A673 (cell line): ENCODE results near the gene SULT2B1. TPM values are rescaled to one million over a fixed set of nuclear protein-coding genes. Genes with fewer than 3 reads are reported as not detected.
A peak's percentile ranks its signal among the peaks of the same experiment; 100 is the strongest.

ENCODE experiments used
- BruUV-seq: library from RNA; stranded (reverse); fragments of 400-500 nt; replicated peaks from 2 replicates; lab custom pipeline; 2021; lab: Mats Ljungman, UMichigan
- CTCF ChIA-PET: fragments of 300-600 bp; sonication (Branson Sonifier 250); formaldehyde crosslinking; loops from one replicate; lab custom pipeline; 2022; ENCODE audit warnings: antibody characterized with exemption; lab: Charles Lee
- POLR2A ChIA-PET: fragments of 300-600 bp; sonication (Branson Sonifier 250); formaldehyde crosslinking; loops from one replicate; lab custom pipeline; 2022; ENCODE audit warnings: antibody characterized with exemption; ENCODE audit not compliant: low non-redundant PET; lab: Charles Lee
- DNase-seq: peaks from one replicate; pipeline ENCODE4 v3.0.0-alpha.2; 2015; ENCODE audit warnings: low spot score
- H3K27ac ChIP-seq: fragments of 200-600 bp; sonication (generic); 2 replicates; pipeline ENCODE4 v1.5.1; 2016; ENCODE audit warnings: mixed run types, low read depth, mild to moderate bottlenecking, mixed read lengths, antibody characterized with exemption, low read length; ENCODE audit not compliant: poor library complexity, severe bottlenecking
- H3K27me3 ChIP-seq: fragments of 200-600 bp; sonication (generic); replicated peaks from 2 replicates; pipeline ENCODE4 v1.6.1; 2017; ENCODE audit warnings: mixed run types, low read depth, mild to moderate bottlenecking, mixed read lengths, antibody characterized with exemption, low read length; ENCODE audit not compliant: insufficient read depth, poor library complexity
- H3K36me3 ChIP-seq: fragments of 200-600 bp; sonication (generic); 2 replicates; pipeline ENCODE4 v1.6.1; 2016; ENCODE audit warnings: mixed run types, mild to moderate bottlenecking, mixed read lengths, antibody characterized with exemption, low read length; ENCODE audit not compliant: insufficient read depth, poor library complexity, severe bottlenecking
- H3K4me1 ChIP-seq: fragments of 200-600 bp; sonication (generic); 2 replicates; pipeline ENCODE4 v1.6.1; 2017; ENCODE audit warnings: mixed run types, mild to moderate bottlenecking, mixed read lengths, antibody characterized with exemption, low read length; ENCODE audit not compliant: insufficient read depth, poor library complexity, severe bottlenecking
- H3K4me3 ChIP-seq: fragments of 200-600 bp; sonication (generic); 2 replicates; pipeline ENCODE4 v1.5.1; 2016; ENCODE audit warnings: low read depth, mixed run types, mild to moderate bottlenecking, mixed read lengths, low read length; ENCODE audit not compliant: poor library complexity, severe bottlenecking
- H3K9me3 ChIP-seq: fragments of 200-600 bp; sonication (generic); 2 replicates; pipeline ENCODE4 v1.6.1; 2016; ENCODE audit warnings: mixed run types, low read depth, mild to moderate bottlenecking, mixed read lengths, antibody characterized with exemption, low read length; ENCODE audit not compliant: poor library complexity, severe bottlenecking
- CTCF ChIP-seq: fragments of 300-800, 200-600 bp; sonication (generic); conservative IDR thresholded peaks from 2 replicates; pipeline ENCODE4 v1.5.1; 2017; ENCODE audit warnings: low read depth, mild to moderate bottlenecking, antibody characterized with exemption, low read length, moderate library complexity, mixed read lengths
- EZH2 ChIP-seq: fragments of 200-600 bp; sonication (generic); IDR thresholded peaks from 2 replicates; pipeline ENCODE4 v1.6.1; 2017; ENCODE audit warnings: borderline replicate concordance, low read depth, mild to moderate bottlenecking, mixed read lengths, antibody characterized with exemption, low read length; ENCODE audit not compliant: poor library complexity, severe bottlenecking
- intact Hi-C: fragments of 100-400 bp; cut with micrococcal nuclease; formaldehyde crosslinking; loops from one replicate; pipeline ENCODE4 v1.10.0; 2022; ENCODE audit not compliant: unreplicated experiment
- total RNA-seq: library from RNA; stranded (reverse); gene quantifications from 2 replicates; pipeline ENCODE4 v1.2.3, GENCODE V29; 2021

SULT2B1 gene
- total RNA-seq, 1 experiment from 2014 or later: 0.60 TPM

DNA sequence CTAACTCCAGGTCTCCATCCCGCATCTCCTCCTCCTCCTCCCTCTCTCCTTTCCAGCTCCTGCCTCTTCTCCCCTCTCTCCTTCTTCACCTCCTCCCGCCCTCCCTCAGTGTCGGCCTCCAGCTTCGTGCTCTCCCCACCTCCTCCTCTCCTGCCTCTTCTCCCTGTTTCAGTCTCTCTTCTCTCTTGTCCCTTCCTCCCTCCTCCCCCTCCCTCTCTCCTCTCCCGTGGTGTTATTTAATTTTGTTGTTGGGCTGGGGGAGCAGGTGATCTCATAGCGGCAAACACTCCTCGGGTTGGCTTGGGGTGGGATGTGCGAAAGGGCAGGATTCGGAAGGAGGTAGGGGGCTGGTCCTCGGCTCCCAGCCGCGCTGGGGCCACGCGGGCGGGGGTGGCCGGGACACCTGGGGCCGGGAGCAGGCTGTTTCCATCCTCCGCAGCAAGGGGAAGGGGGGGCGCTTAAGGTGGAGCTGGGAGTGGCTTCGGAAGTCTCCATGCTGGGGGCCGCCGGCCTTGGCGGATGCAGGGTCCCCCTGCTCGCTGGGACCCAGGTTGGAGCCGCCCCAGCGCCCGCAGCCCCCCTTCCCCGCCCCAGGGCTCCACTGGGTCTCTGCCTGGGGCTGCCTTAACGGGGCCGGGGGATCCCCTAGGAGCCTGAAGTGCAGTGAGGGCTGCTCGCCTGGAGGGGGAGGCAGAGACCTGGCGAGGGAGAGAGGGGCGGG is 94.2 kb downstream of the SULT2B1 start, which contains the start of gene CA11:
TSS of gene CA11 (minus strand) at position 187 of the 721 bp plus-strand sequence. CDS start 555 bp downstream, outside the sequence.
- peak; percentile 97 for DNase-seq
- Histone ChIP-seq H3K4me3 (peak within 1 kb of the TSS; percentile 62), H3K9me3 (no peaks in the 10 kb centered on the region), H3K27ac (peak within 1 kb of the TSS; percentile 77), H3K27me3 (no peaks in the 10 kb centered on the region), H3K4me1 (peaks cover 26% of the 10 kb centered on the region), H3K36me3 (no peaks in the 10 kb centered on the region)
- no TSS peak for BruUV-seq
- CTCF ChIA-PET: interaction anchor here (0.6 to 1.8 kb wide), 5 partner anchors 68 to 324 kb away, joined by 3 to 8 read pairs (median 4); no protein-coding TSS in a partner anchor
- POLR2A ChIA-PET: no interaction called here
- intact Hi-C loops: loop anchor here (5.0 to 10.0 kb wide), 4 partner anchors 66 to 319 kb away; partner anchors contain the start of genes FTL and HSD17B14
- no peak for TF ChIP-seq EZH2
- TF ChIP-seq CTCF: peak; percentile 94

DNA sequence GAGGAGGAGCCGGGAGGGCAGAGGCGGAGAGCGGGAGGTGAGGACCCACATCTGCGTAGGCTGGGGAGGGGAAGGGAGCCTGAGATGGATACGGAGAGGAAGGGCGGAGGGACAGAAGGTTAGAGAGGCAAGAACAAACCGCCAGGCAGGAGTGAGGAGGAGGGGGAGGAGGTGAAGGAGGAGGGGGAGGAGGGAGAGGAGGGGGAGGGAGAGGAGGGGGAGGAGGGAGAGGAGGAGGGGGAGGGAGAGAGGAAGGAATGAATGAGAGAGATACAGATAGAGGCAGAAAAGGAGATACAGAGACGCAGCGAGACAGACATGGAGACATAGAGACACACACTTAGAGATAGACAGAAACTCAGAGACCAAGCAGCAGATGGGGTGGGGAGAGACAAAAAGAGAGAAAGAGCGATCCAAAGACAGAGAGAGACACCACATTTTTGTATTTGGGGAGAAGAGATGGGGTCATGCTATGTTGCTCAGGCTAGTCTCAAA is 94.8 kb downstream of the SULT2B1 start:
- Histone ChIP-seq H3K4me3 (peak overlapping the region; percentile 62), H3K27ac (peak overlapping the region; percentile 77), H3K9me3 (no peaks in the 10 kb centered on the region), H3K36me3 (no peaks in the 10 kb centered on the region), H3K4me1 (peaks cover 26% of the 10 kb centered on the region), H3K27me3 (no peaks in the 10 kb centered on the region)
- DNase-seq: no peak
- TF ChIP-seq EZH2 (no peak), CTCF (no peak)
- intact Hi-C loops: loop anchor here (5.0 to 10.0 kb wide), 4 partner anchors 66 to 318 kb away; partner anchors contain the start of genes FTL and HSD17B14
- no TSS peak for BruUV-seq
- ChIA-PET POLR2A (no interaction called here), CTCF (no interaction called here)

DNA sequence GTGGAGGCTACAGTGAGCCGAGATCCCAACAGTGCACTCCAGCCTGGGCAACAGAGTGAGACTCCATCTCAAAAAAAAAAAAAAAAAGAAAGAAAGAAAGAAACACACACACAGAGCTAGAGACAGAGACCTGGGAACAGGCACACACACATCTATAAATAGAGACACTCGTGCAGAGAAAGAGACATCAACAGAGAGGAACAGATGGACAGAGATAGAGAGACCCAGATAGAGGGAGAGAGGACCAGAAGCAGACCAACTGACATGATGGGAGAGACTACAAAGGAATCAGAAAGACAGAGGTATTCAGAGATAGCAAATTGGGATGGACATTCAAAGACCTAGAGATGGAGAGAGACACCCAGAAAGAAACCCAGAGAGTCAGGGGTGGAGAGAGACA is 96.2 kb downstream of the SULT2B1 start:
- CTCF ChIA-PET: no interaction called here
- H3K9me3 ChIP-seq: no peaks in the 10 kb centered on the region
- intact Hi-C loops: loop anchor here (5.0 to 10.0 kb wide), 4 partner anchors 64 to 317 kb away; partner anchors contain the start of genes FTL and HSD17B14

More for the DNA sequence above, 96.2 kb downstream of the SULT2B1 start:
- POLR2A ChIA-PET: no interaction called here
- Histone ChIP-seq H3K4me3 (no peak overlapping the region), H3K36me3 (no peaks in the 10 kb centered on the region), H3K27ac (no peak overlapping the region), H3K27me3 (no peaks in the 10 kb centered on the region), H3K4me1 (peaks cover 26% of the 10 kb centered on the region)
- TF ChIP-seq EZH2: no peak
- no peak for TF ChIP-seq CTCF
- no TSS peak for BruUV-seq
- no peak for DNase-seq

Other genes with a start within 250 kb of the SULT2B1 start
- gene EMP3, start 226.6 kb upstream of the SULT2B1 start, total RNA-seq: 170 and 187 TPM in 2 replicates
- gene TMEM143, start 188.2 kb upstream of the SULT2B1 start, total RNA-seq: 7.5 and 7.9 TPM in 2 replicates
- 0.50 TPM in 1 of 2 replicates, not detected in the other for gene SYNGR4, start 187.8 kb upstream of the SULT2B1 start, total RNA-seq
- 197 and 200 TPM in 2 replicates for gene KDELR1, start 160.6 kb upstream of the SULT2B1 start, total RNA-seq
- 10.4 and 11.4 TPM in 2 replicates for gene GRIN2D, start 158.5 kb upstream of the SULT2B1 start, total RNA-seq
- 86.4 and 109 TPM in 2 replicates for gene GRWD1, start 106.2 kb upstream of the SULT2B1 start, total RNA-seq
- gene KCNJ14, start 96.6 kb upstream of the SULT2B1 start, total RNA-seq: 6.5 and 7.0 TPM in 2 replicates
- 120 and 125 TPM in 2 replicates for gene CYTH2, start 82.8 kb upstream of the SULT2B1 start, total RNA-seq
- gene LMTK3, start 40.3 kb upstream of the SULT2B1 start, total RNA-seq: 0.52 and 1.0 TPM in 2 replicates
- not detected in 2 replicates for gene SPACA4, start 54.6 kb downstream of the SULT2B1 start, total RNA-seq
- gene FAM83E, start 62.9 kb downstream of the SULT2B1 start, total RNA-seq: 5.5 and 6.1 TPM in 2 replicates
- gene RPL18, start 67.0 kb downstream of the SULT2B1 start, total RNA-seq: 1,417 and 1,448 TPM in 2 replicates
- 38.8 and 43.0 TPM in 2 replicates for gene SPHK2, start 67.3 kb downstream of the SULT2B1 start, total RNA-seq
- gene DBP, start 85.2 kb downstream of the SULT2B1 start, total RNA-seq: 14.2 and 22.1 TPM in 2 replicates
- gene CA11, start 94.0 kb downstream of the SULT2B1 start, total RNA-seq: 36.8 and 38.2 TPM in 2 replicates
- gene NTN5, start 120.8 kb downstream of the SULT2B1 start, total RNA-seq: not detected in 2 replicates
- not detected in 2 replicates for gene FUT2, start 143.8 kb downstream of the SULT2B1 start, total RNA-seq
- 4.7 and 5.9 TPM in 2 replicates for gene MAMSTR, start 167.6 kb downstream of the SULT2B1 start, total RNA-seq
- gene RASIP1, start 188.4 kb downstream of the SULT2B1 start, total RNA-seq: 3.8 and 5.0 TPM in 2 replicates
- not detected in 2 replicates for gene IZUMO1, start 194.7 kb downstream of the SULT2B1 start, total RNA-seq
- 0.06 and 0.15 TPM in 2 replicates for gene FUT1, start 200.5 kb downstream of the SULT2B1 start, total RNA-seq
- gene FGF21, start 203.4 kb downstream of the SULT2B1 start, total RNA-seq: not detected in 2 replicates